AG04450 (cell line): ENCODE data around the gene SPATS2L. TPM values are rescaled to one million over a fixed set of nuclear protein-coding genes. Genes with fewer than 3 reads are reported as not detected.

ENCODE experiments used
- CTCF ChIA-PET: fragments of 300-600, 350-600 bp; formaldehyde crosslinking; extraction: SDS; loops from one replicate; lab custom pipeline; 2022; ENCODE audit warnings: antibody characterized with exemption, inconsistent platforms; lab: Charles Lee
- POLR2A ChIA-PET: fragments of 350-600 bp; formaldehyde crosslinking; extraction: SDS; loops from one replicate; lab custom pipeline; 2021; ENCODE audit warnings: antibody characterized with exemption, inconsistent platforms; lab: Yijun Ruan, JAX
- DNase-seq: peaks from one replicate; pipeline ENCODE4 v3.0.0-alpha.2; 2011; ENCODE audit warnings: low read depth, low spot score
- H3K27ac ChIP-seq: one replicate; pipeline ENCODE4 v1.5.1; 2012; ENCODE audit warnings: low read depth, low read length, control low read depth
- H3K27me3 ChIP-seq: one replicate; pipeline ENCODE4 v1.6.0; 2012; ENCODE audit warnings: low read length; ENCODE audit not compliant: control insufficient read depth, insufficient read depth
- H3K4me3 ChIP-seq: 2 replicates; pipeline ENCODE4 v1.5.1; 2011; ENCODE audit warnings: mild to moderate bottlenecking, low read depth, low read length, control low read depth
- H3K9me3 ChIP-seq: 2 replicates; pipeline ENCODE4 v1.5.1; 2012; ENCODE audit warnings: low read length; ENCODE audit not compliant: control insufficient read depth, insufficient read depth
- CTCF ChIP-seq: IDR thresholded peaks from 2 replicates; pipeline ENCODE4 v1.5.1; 2011; ENCODE audit warnings: low read depth, low read length, control low read depth, inconsistent platforms
- polyA plus RNA-seq: library from polyadenylated mRNA; depleted of rRNA; stranded (reverse); fragments of >200 nt; gene quantifications from 2 replicates; pipeline ENCODE4 v1.2.3, GENCODE V29; 2011

The SPATS2L gene
- polyA plus RNA-seq, 1 experiment, result 361 TPM

DNA sequence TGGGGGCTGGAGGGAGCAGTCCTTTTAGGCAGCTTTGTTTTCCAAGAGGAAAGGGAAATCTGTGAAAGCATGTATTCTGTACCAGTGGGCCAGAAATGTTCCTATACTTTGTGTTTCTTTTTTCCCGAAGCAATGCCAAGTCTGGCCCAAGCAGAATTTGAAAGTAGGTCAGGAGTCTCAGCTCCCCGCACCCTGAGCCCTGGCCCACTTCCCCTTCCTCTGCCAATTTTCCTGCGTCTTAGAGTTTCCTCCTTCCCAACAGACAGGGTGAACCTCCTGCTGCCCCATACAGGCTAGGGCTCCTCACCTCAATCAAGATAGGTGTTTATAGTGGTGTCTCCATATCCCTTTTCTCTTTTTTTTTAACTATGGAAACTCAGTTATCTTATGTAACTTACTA is 138.0 kb downstream of the SPATS2L start:
- H3K4me3 ChIP-seq, result no peak overlapping the region
- no peak overlapping the region for H3K27ac ChIP-seq
- no peaks in the 10 kb centered on the region for H3K9me3 ChIP-seq
- POLR2A ChIA-PET, result interaction anchor here (0.6 kb wide), 1 partner anchor 12 kb away, joined by 5 read pairs; no protein-coding TSS in a partner anchor
- TF ChIP-seq CTCF, result no peak
- DNase-seq, result no peak
- H3K27me3 ChIP-seq, result no peaks in the 10 kb centered on the region
- CTCF ChIA-PET, result interaction anchor here (0.8 to 0.9 kb wide), 2 partner anchors 37 to 464 kb away, joined by 3 to 4 read pairs; no protein-coding TSS in a partner anchor

- Histone ChIP-seq H3K9me3 (no peaks in the 10 kb centered on the region), H3K27ac (no peak overlapping the region), H3K27me3 (no peaks in the 10 kb centered on the region), H3K4me3 (no peak overlapping the region)
- POLR2A ChIA-PET, result no interaction called here
- CTCF ChIA-PET, result no interaction called here
- no peak for DNase-seq
- no peak for TF ChIP-seq CTCF
These were observed 138.8 kb downstream of the SPATS2L start for GRCh38 chr2:200445284-200445683.

DNA sequence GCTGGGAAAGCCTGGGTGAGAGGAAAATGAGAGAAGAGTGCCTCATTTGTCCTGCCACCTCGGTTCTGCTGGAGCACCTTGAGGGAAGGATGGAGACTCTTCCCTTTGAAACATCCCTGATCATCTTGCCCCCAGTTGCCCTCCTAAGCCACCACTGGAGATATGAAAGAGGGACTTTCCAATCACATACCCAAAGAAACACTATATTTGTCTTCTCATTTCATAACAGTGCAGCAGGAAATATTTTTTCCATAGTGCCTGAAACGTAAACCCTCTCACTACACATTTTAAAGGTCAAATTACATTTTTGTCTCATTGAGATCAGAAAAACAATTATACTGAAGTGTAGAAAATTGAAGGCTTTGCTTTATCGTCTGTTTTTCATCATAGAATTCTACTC is 140.1 kb downstream of the SPATS2L start:
- Histone ChIP-seq H3K27me3 (no peaks in the 10 kb centered on the region), H3K9me3 (no peaks in the 10 kb centered on the region), H3K4me3 (no peak overlapping the region), H3K27ac (no peak overlapping the region)
- no peak for DNase-seq
- ChIA-PET CTCF (interaction anchor here (0.7 kb wide), 1 partner anchor 63 kb away, joined by 3 read pairs; the partner anchor contains the start of gene KCTD18), POLR2A (no interaction called here)
- TF ChIP-seq CTCF, result no peak

DNA sequence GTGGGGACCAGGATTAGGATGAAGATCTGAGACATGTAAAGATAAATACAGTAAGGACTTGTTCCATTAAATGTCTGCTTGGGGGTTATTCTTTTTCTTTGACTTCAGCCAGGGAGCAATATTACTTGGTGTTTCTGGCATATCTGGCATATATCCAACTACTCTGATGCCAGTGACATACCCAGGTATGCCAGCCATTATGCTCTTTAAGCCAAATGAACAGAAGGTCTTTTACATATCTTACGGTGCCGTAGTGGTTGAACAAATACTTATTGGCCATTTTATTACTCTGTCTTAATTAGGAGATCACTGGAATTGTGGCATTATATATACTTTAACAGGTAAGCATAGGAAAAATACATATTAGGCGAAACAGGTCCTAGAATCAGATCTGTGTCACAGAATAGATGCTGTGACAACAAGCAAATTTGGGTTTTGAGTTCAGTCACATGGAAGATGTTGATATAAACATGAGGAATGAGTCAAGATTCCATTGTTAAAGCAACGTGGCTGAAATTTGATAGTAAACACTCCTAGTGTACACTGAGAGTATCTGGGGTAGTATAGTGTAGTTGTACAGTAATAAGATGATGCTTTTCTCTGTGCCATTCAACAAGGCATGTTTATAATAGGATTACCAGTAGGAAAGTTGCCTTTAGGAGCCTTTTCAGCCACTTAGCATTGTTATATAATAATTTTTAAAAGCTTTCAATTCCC is 140.8 kb downstream of the SPATS2L start:
- Histone ChIP-seq H3K9me3 (no peaks in the 10 kb centered on the region), H3K27ac (no peak overlapping the region), H3K4me3 (no peak overlapping the region), H3K27me3 (no peaks in the 10 kb centered on the region)
- DNase-seq, result peak; percentile 46
- TF ChIP-seq CTCF, result no peak
- ChIA-PET CTCF (no interaction called here), POLR2A (no interaction called here)

DNA sequence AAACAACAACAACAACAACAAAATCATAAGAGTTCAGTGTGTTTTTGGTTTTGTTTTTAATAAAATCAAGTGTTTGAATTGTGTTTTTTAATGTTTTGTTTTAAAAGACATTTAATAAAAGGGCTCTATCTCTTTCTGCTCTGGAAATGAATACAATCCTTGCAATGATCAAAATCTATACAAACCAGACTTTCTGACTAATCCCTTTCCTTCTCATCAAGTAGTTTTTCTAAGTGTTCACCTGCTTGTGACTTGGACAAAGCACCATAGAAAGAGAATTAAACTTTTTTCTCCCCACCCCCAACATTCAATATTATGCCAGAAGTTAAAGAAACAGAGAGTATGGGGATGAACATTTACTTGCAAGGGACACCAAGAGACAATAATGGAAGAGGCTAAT is 142.0 kb downstream of the SPATS2L start:
- ChIA-PET POLR2A (no interaction called here), CTCF (interaction anchor here (1.6 kb wide), 1 partner anchor 469 kb away, joined by 8 read pairs; no protein-coding TSS in a partner anchor)
- H3K27me3 ChIP-seq, result no peaks in the 10 kb centered on the region
- H3K4me3 ChIP-seq, result no peak overlapping the region
- no peak for DNase-seq
- H3K9me3 ChIP-seq, result no peaks in the 10 kb centered on the region
- no peak overlapping the region for H3K27ac ChIP-seq
- TF ChIP-seq CTCF, result no peak
